KMS-11 (cell line): ENCODE data around the gene EXOC6B.

Experiments
- H2AFZ ChIP-seq: fragments of 200-600 bp; sonication (generic); 2 replicates; pipeline ENCODE4 v1.6.1; 2016; ENCODE audit warnings: antibody characterized with exemption, mixed run types, low read depth
- H3K27ac ChIP-seq: fragments of 200-600 bp; sonication (generic); 2 replicates; pipeline ENCODE4 v1.6.1; 2016; ENCODE audit warnings: mild to moderate bottlenecking, mixed run types
- H3K27me3 ChIP-seq: fragments of 200-600 bp; sonication (generic); 2 replicates; pipeline ENCODE4 v1.6.1; 2017; ENCODE audit warnings: mild to moderate bottlenecking, low read depth, mixed run types, moderate library complexity; ENCODE audit not compliant: insufficient read depth
- H3K36me3 ChIP-seq: fragments of 200-600 bp; sonication (generic); 2 replicates; pipeline ENCODE4 v1.6.1; 2017; ENCODE audit warnings: mild to moderate bottlenecking, mixed run types; ENCODE audit not compliant: insufficient read depth
- H3K4me1 ChIP-seq: fragments of 200-600 bp; sonication (generic); 2 replicates; pipeline ENCODE4 v1.6.1; 2016; ENCODE audit warnings: mild to moderate bottlenecking, low read depth, mixed run types; ENCODE audit not compliant: poor library complexity, severe bottlenecking
- H3K4me2 ChIP-seq: fragments of 200-600 bp; sonication (generic); 2 replicates; pipeline ENCODE4 v1.7.0; 2016; ENCODE audit warnings: mild to moderate bottlenecking, mixed run types
- H3K4me3 ChIP-seq: fragments of 200-600 bp; sonication (generic); IDR thresholded peaks from 2 replicates; pipeline ENCODE4 v1.6.1; 2017; ENCODE audit warnings: low read depth, low read length, mixed read lengths; ENCODE audit not compliant: insufficient read depth
- H3K79me2 ChIP-seq: fragments of 200-600 bp; sonication (generic); 2 replicates; pipeline ENCODE4 v1.6.1; 2016; ENCODE audit warnings: low read depth, mixed run types; ENCODE audit not compliant: insufficient read depth
- H3K9ac ChIP-seq: fragments of 200-600 bp; sonication (generic); 2 replicates; pipeline ENCODE4 v1.6.1; 2016; ENCODE audit warnings: mild to moderate bottlenecking, mixed run types
- H4K20me1 ChIP-seq: fragments of 200-600 bp; sonication (generic); 2 replicates; pipeline ENCODE4 v1.6.1; 2016; ENCODE audit warnings: mild to moderate bottlenecking, mixed run types; ENCODE audit not compliant: insufficient read depth
- TF ChIP-seq, protein P1 (sequence below): fragments of 200-600 bp; sonication (generic); conservative IDR thresholded peaks from 2 replicates; pipeline ENCODE4 v1.6.1; 2017; ENCODE audit warnings: low read depth, mild to moderate bottlenecking, antibody characterized with exemption, low read length, moderate library complexity, mixed read lengths

Gene EXOC6B

DNA sequence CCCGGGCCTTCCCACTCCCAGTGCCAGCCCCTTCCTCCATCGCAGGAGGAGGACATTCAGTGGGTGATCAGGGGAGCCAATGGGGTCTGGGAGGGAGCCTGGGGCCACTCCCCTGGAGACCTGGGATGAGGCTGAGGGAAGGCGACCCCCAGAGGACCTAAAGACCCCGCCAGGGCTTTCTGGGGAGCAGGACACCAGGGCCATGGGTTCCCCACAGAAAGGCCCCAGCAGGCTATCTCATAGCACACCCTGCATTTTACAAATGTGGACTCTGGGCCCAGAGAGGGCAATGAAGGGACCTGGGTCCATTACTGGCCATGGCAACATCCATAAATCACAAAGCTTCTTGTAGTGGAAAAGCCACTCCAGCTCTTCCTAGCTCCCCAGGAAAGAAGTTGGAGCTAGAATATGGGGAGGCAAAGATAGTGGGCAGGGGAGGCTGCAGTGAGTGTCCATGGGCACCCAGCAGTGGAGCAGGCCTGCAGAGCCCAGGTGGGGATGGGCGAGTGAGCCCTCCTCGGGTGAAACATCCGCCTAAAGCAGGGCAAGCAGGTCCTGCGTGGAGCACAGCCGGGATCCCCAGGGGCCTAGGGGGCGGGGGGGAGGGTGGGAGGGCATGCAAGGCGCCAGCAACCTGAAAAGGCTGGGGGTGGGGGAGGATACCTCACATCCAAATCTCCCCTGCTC lies 692.0 kb downstream of the EXOC6B start:
- no peaks in the 10 kb centered on the region for H3K4me1 ChIP-seq
- H4K20me1 ChIP-seq = no peaks in the 10 kb centered on the region
- H3K79me2 ChIP-seq = no peaks in the 10 kb centered on the region
- no peaks in the 10 kb centered on the region for H3K36me3 ChIP-seq
- TF ChIP-seq, protein P1, sequence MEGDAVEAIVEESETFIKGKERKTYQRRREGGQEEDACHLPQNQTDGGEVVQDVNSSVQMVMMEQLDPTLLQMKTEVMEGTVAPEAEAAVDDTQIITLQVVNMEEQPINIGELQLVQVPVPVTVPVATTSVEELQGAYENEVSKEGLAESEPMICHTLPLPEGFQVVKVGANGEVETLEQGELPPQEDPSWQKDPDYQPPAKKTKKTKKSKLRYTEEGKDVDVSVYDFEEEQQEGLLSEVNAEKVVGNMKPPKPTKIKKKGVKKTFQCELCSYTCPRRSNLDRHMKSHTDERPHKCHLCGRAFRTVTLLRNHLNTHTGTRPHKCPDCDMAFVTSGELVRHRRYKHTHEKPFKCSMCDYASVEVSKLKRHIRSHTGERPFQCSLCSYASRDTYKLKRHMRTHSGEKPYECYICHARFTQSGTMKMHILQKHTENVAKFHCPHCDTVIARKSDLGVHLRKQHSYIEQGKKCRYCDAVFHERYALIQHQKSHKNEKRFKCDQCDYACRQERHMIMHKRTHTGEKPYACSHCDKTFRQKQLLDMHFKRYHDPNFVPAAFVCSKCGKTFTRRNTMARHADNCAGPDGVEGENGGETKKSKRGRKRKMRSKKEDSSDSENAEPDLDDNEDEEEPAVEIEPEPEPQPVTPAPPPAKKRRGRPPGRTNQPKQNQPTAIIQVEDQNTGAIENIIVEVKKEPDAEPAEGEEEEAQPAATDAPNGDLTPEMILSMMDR = no peak
- no peak overlapping the region for H3K9ac ChIP-seq
- no peak overlapping the region for H2AFZ ChIP-seq
- no peak overlapping the region for H3K27ac ChIP-seq
- no peak overlapping the region for H3K4me2 ChIP-seq
- H3K27me3 ChIP-seq = no peaks in the 10 kb centered on the region
- no peak overlapping the region for H3K4me3 ChIP-seq

DNA sequence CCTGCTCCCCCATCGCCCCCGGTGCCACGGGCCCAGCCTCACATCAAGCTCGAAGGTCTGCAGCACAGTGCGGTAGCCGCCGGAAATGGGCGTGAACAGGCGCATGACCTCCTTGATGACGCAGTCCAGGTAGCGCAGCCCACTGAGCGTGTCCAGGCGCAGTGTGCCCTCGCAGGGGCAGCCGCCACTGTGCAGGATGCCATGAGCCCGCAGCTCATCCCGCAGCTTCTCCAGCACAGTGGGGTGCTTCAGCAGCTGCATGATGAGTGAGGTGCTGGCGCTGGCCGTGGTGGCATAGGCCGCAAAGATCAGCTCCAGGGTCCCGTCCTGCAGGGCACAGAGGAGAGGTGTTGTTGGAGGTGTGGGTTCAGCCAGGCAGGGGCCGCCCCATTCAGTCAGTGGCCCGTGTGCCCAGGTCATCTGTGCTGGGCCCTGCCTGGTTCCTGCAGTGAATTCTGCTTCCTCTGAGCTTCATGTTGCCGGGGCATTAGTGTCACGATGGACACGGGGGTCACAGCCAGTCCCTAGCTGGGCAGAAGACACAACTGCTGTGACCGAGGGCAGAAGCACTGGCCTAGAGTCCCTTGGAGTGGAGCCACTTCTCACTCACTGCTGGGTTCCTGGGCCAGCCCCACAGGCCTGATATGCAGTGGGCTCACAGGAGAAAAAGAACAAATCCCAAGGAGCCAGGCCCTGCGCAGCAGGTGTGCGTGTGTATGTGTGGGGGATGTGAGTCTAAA lies 692.7 kb downstream of the EXOC6B start:
- Histone ChIP-seq H3K4me1 (no peaks in the 10 kb centered on the region), H3K36me3 (no peaks in the 10 kb centered on the region), H2AFZ (no peak overlapping the region), H3K79me2 (no peaks in the 10 kb centered on the region), H3K4me2 (no peak overlapping the region), H3K27me3 (no peaks in the 10 kb centered on the region), H3K27ac (no peak overlapping the region), H3K4me3 (no peak overlapping the region), H3K9ac (no peak overlapping the region), H4K20me1 (no peaks in the 10 kb centered on the region)
- TF ChIP-seq, protein P1 = no peak

DNA sequence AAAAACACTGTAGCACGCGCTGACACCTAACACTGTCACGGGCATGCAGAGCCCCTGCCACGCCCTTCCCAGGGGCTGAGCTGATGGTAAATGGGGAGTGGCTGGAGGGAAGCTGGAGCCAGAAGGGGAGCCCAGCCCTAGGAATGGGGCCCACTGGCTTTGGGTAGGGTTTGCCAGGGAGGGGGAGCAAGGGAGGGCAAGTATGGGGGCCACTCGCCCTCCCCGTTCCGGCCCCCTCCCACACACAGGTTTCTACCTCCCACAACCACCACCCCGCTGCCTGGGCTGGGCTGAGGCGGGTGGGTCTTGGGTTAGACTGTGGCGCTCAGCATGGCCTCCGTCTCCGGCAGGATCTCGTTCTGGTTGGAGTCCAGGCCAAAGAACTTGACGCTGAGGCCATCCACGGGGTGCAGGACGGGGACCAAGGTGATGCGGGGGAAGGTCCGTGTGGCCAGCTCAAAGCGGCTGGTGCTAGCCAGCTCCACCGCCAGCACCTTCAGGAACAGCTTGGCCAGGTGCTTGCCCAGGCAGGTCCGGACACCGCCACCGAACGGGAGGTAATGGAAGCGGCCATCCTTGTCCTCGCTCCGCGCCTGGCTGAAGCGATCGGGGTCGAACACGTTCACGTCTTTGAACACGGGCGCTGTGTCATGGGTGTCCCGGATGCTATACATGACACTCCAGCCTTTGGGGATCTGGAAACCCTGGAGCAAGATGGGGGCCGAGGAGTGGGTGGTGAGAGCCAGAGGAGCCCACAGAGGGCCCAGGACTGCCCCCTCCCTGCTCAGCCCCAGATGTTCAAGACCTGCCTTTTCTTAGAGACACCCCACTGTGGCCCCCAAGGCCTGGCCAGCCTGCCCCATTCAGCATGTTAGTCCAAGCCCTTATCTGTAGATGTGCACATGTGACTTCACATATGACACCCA lies 693.7 kb downstream of the EXOC6B start:
- TF ChIP-seq, protein P1 = no peak
- Histone ChIP-seq H2AFZ (no peak overlapping the region), H3K9ac (no peak overlapping the region), H4K20me1 (no peaks in the 10 kb centered on the region), H3K4me3 (no peak overlapping the region), H3K36me3 (no peaks in the 10 kb centered on the region), H3K4me1 (no peaks in the 10 kb centered on the region), H3K4me2 (no peak overlapping the region), H3K27me3 (no peaks in the 10 kb centered on the region), H3K27ac (no peak overlapping the region), H3K79me2 (no peaks in the 10 kb centered on the region)

DNA sequence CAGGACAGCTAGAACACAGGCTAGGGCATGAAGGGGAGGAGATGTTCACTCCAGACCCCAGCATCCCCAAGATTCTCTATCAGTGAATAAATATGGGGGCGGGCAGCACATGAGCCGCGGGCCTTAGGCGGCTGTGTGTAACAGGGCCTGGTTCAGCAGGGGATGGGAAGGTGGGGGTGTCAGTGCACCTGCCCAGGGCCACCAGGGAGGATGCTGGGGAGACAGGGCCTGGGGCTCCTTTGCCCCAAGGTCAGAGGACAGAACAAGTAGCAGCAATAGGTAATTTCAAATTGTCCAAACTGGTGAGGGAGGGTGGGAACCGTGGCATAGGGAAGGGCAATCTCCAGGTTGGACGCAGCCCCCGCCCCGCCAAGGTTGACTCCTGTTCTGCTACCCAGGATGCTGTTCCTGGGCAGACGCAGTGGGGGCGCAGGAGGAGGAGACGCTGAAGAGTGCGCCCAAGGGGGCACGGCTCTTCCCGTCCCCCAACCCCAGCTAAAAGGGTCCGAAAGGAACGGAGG lies 694.4 kb downstream of the EXOC6B start:
- Histone ChIP-seq H3K4me3 (no peak overlapping the region), H3K27me3 (no peaks in the 10 kb centered on the region), H3K36me3 (no peaks in the 10 kb centered on the region), H3K27ac (no peak overlapping the region), H3K4me2 (no peak overlapping the region), H3K9ac (no peak overlapping the region), H4K20me1 (no peaks in the 10 kb centered on the region), H3K4me1 (no peaks in the 10 kb centered on the region), H2AFZ (no peak overlapping the region), H3K79me2 (no peaks in the 10 kb centered on the region)
- TF ChIP-seq, protein P1 = no peak
